NCI-H2029 (cell line): ENCODE measurements around the gene P2RY1.

Experiments
- DNase-seq: peaks from one replicate; lab custom pipeline; 2025; lab: John Stamatoyannopoulos, UW

P2RY1 gene, protein sequence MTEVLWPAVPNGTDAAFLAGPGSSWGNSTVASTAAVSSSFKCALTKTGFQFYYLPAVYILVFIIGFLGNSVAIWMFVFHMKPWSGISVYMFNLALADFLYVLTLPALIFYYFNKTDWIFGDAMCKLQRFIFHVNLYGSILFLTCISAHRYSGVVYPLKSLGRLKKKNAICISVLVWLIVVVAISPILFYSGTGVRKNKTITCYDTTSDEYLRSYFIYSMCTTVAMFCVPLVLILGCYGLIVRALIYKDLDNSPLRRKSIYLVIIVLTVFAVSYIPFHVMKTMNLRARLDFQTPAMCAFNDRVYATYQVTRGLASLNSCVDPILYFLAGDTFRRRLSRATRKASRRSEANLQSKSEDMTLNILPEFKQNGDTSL

GRCh38 chr3:152834776-152835600 is at the start of gene P2RY1:
TSS of gene P2RY1 (plus strand) at chr3:152835131. CDS start at chr3:152835783, 652 bp downstream.
- no peak for DNase-seq

DNA sequence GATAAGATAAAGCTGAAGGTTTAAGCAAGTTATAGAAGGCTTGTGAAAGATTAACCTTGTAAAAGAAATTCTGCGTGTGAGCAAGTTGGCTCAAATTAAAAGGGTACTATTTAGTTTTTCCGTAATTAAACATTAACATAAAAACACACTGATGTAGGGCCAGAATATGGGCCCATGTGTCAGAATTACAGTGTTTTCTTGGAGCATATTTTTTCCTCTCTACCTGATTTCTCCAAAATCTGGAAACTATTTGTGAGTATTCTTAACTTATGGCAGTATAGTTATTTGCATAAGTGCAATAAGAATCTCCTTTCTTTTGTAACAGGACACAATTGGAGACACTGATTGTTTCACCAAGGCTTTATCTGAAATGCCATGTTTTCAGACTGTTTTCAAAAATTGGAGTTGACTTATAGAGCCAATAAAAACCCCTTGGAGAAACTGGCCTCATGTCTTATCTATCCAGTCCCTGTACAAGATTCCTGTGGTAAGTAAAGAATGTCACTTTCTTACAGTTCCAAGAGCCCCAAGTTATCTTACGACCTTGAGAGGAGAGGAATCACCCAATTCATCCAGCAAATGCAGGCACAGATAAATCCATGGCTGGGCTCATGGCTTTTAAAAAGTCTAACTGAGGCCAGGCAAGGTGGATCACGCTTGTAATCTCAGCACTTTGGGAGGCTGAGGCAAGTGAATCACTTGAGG is 47.8 kb upstream of the P2RY1 start:
- no peak for DNase-seq

- no peak for DNase-seq
Observed at GRCh38 chr3:152790651-152791387, 44.1 kb upstream of the P2RY1 start.

DNA sequence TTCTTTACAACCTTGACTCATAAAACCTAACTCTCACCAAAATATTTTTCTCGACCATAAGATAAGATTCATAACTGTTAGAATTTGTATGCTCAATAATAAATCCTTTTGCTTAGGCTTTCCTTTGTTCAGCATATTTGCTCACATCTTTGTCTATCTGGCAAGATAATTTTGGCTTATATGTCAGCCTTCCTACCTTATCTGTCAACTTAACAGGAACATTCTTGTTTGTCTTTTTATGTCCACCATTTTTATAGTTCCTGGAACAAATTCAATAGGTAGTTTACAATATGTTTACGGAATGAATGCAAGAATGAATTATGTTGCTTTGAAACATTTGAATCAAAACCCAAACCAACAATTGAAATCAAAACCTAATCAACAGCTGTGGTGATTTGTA is 41.0 kb upstream of the P2RY1 start:
- no peak for DNase-seq

DNA sequence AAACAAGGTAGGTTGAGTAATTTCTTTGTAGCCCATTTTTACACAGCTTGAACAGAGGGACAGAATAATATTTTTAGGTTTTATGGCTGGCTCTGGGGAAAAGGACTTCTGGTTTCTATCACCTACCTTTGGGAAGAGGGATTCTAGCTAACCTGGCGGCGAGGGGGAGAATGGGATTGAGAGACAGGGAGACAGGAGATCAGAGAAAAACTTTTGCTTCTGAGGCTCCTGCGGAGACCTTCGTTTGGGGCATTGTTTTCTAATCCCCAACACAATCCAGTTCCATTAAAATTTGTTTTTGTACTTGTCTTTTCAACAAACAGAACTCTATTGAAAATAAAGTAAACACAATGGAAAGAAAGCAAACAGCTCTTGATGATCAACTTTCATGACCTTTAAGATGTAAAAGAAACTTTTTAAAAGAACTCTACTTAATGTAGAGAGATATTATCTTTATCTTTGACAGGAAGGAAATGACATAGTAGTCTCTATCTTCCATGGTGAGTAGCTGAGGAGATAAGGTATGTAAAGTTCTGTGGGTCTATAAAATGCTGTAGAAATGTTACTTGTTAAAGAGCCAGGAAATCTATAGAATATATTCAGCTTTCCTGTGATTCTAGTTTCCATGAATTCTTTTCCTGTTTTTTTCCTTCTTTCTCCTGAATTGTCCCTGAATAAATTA is 37.0 kb upstream of the P2RY1 start:
- no peak for DNase-seq

DNA sequence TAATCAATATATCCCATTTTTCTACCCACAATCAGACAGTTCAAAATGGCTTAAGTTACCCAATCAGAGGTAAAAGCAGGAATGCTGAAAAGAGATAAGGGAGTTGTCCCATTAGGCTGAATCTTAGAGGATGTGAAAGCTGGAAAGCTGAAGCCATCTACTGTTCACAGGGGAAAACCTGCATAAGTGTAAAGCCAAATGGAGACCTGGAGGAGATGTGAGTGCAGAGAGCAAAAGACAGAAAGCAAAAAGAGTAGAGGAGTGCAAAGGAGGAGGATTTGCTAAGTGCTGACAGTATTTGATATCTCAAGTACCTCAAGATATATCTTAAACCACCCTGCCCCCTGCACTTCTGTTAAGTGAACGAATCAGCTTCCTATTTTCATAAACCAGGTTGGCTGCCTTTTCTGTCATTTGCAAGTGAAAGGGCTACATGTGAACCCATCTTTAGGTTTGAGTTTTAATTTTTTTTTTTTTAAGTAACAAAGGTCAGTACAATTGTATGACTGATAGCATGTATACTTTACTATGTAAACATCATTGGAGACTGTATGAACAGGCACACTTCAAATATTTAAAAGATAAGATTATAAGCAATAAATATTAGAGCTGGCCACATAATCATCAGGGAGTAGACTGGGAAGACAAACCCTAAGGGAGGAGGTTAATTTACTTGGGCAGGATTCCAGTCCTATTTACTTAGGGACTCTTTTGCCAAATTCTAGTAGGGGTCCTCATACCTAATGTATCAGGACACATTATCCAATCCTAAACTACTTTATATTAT is 22.8 kb upstream of the P2RY1 start:
- no peak for DNase-seq

DNA sequence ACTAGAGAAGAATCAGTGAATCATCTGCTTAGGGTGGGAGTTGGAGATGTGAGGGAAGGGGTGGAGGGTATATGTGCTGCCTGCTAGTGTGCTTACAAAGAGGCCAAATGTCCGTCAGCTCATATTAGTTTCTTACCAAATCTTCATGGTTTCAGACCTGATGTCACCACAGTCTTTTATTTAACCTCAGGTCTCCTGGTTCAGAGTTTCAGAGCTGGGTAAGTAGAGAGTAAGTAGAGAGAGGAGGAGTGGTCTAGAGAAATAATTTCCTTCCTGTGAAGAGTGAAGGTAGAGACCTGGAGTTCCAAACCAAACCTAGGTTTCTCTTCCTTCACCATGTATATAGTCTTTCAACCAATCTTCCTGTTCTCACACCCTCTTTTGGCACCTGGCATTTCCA is 17.5 kb upstream of the P2RY1 start:
- DNase-seq, result no peak

DNA sequence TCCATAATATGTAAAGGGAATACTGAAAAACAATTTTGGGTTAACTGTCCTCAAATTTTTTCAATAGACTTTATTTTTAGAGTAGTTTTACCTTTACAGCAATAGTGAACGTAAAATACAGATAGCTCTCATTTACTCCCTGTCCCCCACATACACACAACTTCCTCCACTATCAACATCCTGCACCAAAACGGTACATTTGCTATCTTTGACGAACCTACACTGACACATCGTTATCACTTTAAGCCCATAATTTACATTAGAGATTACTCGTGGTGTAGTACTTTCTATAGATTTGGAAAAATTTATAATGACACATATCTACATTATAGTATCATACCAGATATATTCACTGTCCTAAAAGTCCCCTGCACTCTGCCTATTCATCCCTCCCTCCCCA is 16.9 kb upstream of the P2RY1 start:
- no peak for DNase-seq

DNA sequence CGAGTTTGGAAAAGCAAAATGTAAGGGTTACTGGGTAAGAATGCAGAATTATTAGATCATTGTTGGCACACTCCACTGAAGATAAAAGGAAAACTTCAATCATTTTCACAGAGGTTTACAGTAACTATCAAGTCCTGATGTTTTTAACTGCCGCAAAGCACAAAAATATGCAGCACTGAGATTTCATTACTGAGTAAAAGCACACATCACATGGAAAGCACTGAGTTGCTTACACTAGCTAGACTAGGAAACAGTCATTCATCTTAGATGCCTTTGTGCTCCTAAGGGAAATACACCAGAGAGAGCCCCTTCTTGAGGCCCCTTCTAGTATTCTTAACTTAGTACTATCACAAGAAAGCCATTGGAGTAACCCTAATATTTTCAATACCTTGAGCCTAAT is 11.8 kb upstream of the P2RY1 start:
- no peak for DNase-seq

DNA sequence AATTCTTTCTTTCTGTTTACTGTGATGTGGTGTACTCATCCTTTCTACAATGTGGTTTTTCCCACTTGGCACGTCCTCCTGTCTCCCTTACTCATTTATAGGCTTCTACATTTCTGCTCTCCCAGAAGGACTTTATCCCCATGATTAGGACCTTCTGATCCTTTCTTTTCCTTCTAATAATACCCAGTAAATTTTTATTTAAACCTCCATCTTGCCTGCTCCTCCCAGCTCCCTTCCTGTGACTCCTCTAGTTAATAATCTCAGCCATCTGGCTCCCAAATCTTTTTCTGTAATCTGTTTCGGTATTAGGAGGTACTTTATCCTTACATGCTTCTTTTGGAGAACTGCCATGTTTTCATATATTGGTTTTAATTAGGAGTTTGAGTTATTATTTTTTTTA is 11.2 kb upstream of the P2RY1 start:
- no peak for DNase-seq

- DNase-seq, result no peak
Observed at GRCh38 chr3:152825566-152825965, 9.4 kb upstream of the P2RY1 start.

- no peak for DNase-seq
Observed at GRCh38 chr3:152826476-152826875, 8.5 kb upstream of the P2RY1 start.

- DNase-seq, result no peak
Observed at GRCh38 chr3:152827313-152827712, 7.6 kb upstream of the P2RY1 start.

- no peak for DNase-seq
Observed at GRCh38 chr3:152828075-152828840, 6.7 kb upstream of the P2RY1 start.

- no peak for DNase-seq
Observed at GRCh38 chr3:152830245-152830644, 4.7 kb upstream of the P2RY1 start.

DNA sequence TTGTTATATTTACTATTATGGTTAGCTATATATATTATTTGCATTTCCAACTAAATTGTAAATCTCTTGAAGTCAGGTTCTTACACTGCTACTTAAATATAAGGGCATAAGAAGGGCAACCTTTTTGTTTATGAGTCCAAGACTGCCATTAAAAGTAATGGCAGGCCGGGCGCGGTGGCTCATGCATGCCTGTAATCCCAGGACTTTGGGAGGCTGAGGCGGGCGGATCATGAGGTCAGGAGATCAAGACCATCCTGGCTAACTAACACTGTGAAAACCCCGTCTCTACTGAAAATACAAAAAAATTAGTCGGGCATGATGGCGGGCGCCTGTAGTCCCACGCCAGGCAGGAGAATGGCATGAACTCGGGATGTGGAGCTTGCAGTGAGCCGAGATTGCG is 2.9 kb upstream of the P2RY1 start:
- DNase-seq, result no peak

- DNase-seq, result no peak
Observed at GRCh38 chr3:152833089-152833488, 1.8 kb upstream of the P2RY1 start.

DNA sequence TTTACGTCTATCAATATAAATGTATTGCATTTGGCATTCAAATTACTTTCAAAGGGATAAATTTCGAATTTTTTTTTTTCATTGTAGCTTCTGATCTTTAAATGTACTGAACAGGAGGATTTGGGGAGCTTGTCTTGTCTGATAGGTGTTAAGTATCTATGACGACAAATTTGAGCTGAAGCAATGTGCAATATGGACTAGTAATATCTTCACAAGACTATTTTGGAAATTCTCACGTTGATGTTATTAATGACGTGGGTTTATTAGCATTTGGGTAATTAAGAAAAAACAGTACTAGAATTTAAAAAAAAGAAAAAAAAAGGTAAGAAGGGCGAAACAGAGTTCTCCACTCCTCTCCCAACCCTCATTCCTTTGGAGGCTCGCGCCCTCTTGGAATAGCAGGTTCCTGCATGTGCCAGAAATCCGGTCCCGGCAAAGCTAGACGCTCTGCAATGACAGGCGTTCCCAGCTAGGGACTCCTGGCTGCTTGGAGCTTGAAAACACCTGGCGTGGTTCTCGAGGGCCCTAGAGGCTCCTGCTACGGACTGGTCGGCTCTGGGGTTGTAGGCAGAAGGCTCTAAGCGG is 648 bp upstream of the P2RY1 start:
- no peak for DNase-seq

DNA sequence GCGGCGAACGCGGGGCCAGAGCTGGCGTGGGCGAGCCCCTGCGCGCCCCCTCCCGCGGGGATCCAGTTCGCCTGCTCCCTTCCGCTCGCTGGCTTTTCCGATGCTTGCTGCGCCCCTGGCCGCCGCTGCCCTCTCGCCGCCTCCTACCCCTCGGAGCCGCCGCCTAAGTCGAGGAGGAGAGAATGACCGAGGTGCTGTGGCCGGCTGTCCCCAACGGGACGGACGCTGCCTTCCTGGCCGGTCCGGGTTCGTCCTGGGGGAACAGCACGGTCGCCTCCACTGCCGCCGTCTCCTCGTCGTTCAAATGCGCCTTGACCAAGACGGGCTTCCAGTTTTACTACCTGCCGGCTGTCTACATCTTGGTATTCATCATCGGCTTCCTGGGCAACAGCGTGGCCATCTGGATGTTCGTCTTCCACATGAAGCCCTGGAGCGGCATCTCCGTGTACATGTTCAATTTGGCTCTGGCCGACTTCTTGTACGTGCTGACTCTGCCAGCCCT is 721 bp downstream of the P2RY1 start:
- DNase-seq, result no peak
